Measurements from ENCODE around the gene CHST15. TPM values are rescaled to one million over a fixed set of nuclear protein-coding genes. Genes with fewer than 3 reads are reported as not detected.

CHST15 gene
- total and polyA plus RNA-seq, 2 of the 13 experiments (the other 11 are each of a cell fraction or from before 2014, with no cell fraction given): 1.4 to 94.7 TPM

GRCh38 chr10:124089859-124090258, 3.5 kb downstream of the CHST15 start:
- no peak for DNase-seq (ENCODE audit: low spot score)
- Histone ChIP-seq H3K4me2 (ENCODE audit: low read depth, low read length) (peak overlapping the region; percentile 92), H4K20me1 (ENCODE audit: insufficient read depth, low read length) (peaks cover 71% of the 10 kb centered on the region), H3K4me3 (replicated peaks in 1 of 3; ENCODE audit: insufficient read depth in 1 of 3, low read depth in 2 of 3, low read length in 3 of 3) (peak overlapping the region; percentile 86 to 91 (median 91)), H3K36me3 (replicated peaks in 1 of 2; ENCODE audit: control insufficient read depth in 1 of 2, insufficient read depth in 2 of 2, low read length in 2 of 2) (peaks cover 9 to 30% of the 10 kb centered on the region in 2 experiments), H2AFZ (ENCODE audit: low read length) (no peak overlapping the region), H3K79me2 (ENCODE audit: insufficient read depth, low read length) (peaks cover 80% of the 10 kb centered on the region), H3K27me3 (ENCODE audit: control insufficient read depth in 1 of 2, insufficient read depth in 2 of 2, low read length in 2 of 2) (peaks cover 0 to 7% of the 10 kb centered on the region in 2 experiments; a peak in 2 of 5 replicates), H3K27ac (ENCODE audit: extremely low read length, insufficient read depth, low read length) (no peak overlapping the region), H3K9ac (ENCODE audit: insufficient read depth, low read depth, low read length) (peak overlapping the region; percentile 73; the same call in 1 of the 2 replicates), H3K4me1 (ENCODE audit: insufficient read depth, low read length) (peaks cover 78% of the 10 kb centered on the region), H3K9me3 (ENCODE audit: low read length) (no peaks in the 10 kb centered on the region)
- ChIA-PET CTCF (ENCODE audit: low intra/inter-chr PET ratio, low total read pairs) (no interaction called here), POLR2A (interaction anchor here (1.1 to 4.9 kb wide), 2 partner anchors 41 to 47 kb away, joined by 3 to 20 read pairs; no protein-coding TSS in a partner anchor)
- no peak for FAIRE-seq
- intact Hi-C loops (cut with micrococcal nuclease; ENCODE audit: unreplicated experiment) (no loop called here), in situ Hi-C loops (cut with HindIII; ENCODE audit: extremely low pct_ligation_motif_present, low pct_unique_long_range_greater_than_20kb) (loop anchor here (5.0 kb wide), 1 partner anchor 93 kb away; no protein-coding TSS in a partner anchor)
- 83% methylated on average over 1 of the region's 5 CpGs for WGBS (ENCODE audit: low lambda C conversion rate)
- no peak for ATAC-seq
- TF ChIP-seq ZFP37 (CRISPR knock-in tag; IDR thresholded peaks at IDR 0.05; ENCODE audit: borderline replicate concordance) (no peak), THYN1 (CRISPR knock-in tag; IDR thresholded peaks at IDR 0.05; ENCODE audit: borderline replicate concordance, low read depth) (no peak), SMARCC2 (IDR thresholded peaks at IDR 0.05) (no peak)
- TSS peak; percentile 36 for BruUV-seq (replicated peaks)

- POLR2A ChIA-PET: interaction anchor here (1.3 to 4.9 kb wide), 2 partner anchors 40 to 46 kb away, joined by 3 to 20 read pairs; no protein-coding TSS in a partner anchor
- Histone ChIP-seq H2AFZ (ENCODE audit: low read length) (no peak overlapping the region), H3K27ac (ENCODE audit: extremely low read length, insufficient read depth, low read length) (no peak overlapping the region), H3K36me3 (replicated peaks in 1 of 2; ENCODE audit: control insufficient read depth in 1 of 2, insufficient read depth in 2 of 2, low read length in 2 of 2) (peaks cover 11 to 33% of the 10 kb centered on the region in 2 experiments), H3K9ac (ENCODE audit: insufficient read depth, low read depth, low read length) (peak overlapping the region; percentile 73; the same call in 1 of the 2 replicates), H3K4me2 (ENCODE audit: low read depth, low read length) (peak overlapping the region; percentile 92), H3K4me1 (ENCODE audit: insufficient read depth, low read length) (peaks cover 76% of the 10 kb centered on the region), H3K27me3 (ENCODE audit: control insufficient read depth in 1 of 2, insufficient read depth in 2 of 2, low read length in 2 of 2) (no peaks in the 10 kb centered on the region), H3K79me2 (ENCODE audit: insufficient read depth, low read length) (peaks cover 89% of the 10 kb centered on the region), H4K20me1 (ENCODE audit: insufficient read depth, low read length) (peaks cover 80% of the 10 kb centered on the region), H3K9me3 (ENCODE audit: low read length) (no peaks in the 10 kb centered on the region), H3K4me3 (replicated peaks in 1 of 3; ENCODE audit: insufficient read depth in 1 of 3, low read depth in 2 of 3, low read length in 3 of 3) (peak overlapping the region; percentile 86 to 91 (median 91); a peak in 4 of 6 replicates)
- BruUV-seq (replicated peaks): no TSS peak
- FAIRE-seq: no peak
- no peak for ATAC-seq
- DNase-seq (ENCODE audit: low spot score): no peak
- CTCF ChIA-PET (ENCODE audit: low intra/inter-chr PET ratio, low total read pairs): no interaction called here
- 100% methylated on average over 2 of the region's 2 CpGs for WGBS (ENCODE audit: low lambda C conversion rate)
- intact Hi-C loops (cut with micrococcal nuclease; ENCODE audit: unreplicated experiment) (no loop called here), in situ Hi-C loops (cut with HindIII; ENCODE audit: extremely low pct_ligation_motif_present, low pct_unique_long_range_greater_than_20kb) (no loop called here)
- TF ChIP-seq SAP130 (CRISPR knock-in tag; IDR thresholded peaks at IDR 0.05; ENCODE audit: low read depth) (peak; percentile 35; the same call in 1 of the 2 replicates), CENPT (CRISPR knock-in tag; IDR thresholded peaks at IDR 0.05; ENCODE audit: low read depth) (no peak)
Observed at GRCh38 chr10:124088915-124089314, 4.5 kb downstream of the CHST15 start.

Measured in HepG2 (cell line).